Neuronal stem cell (in vitro differentiated cells): ENCODE measurements around the gene EYS.

ENCODE experiments used
- DNase-seq: peaks from one replicate; pipeline ENCODE4 v3.0.0-alpha.2; 2013; ENCODE audit warnings: low spot score
- H2AFZ ChIP-seq: one replicate; pipeline ENCODE4 v1.6.1; 2013; ENCODE audit warnings: mild to moderate bottlenecking, low read length, inconsistent platforms
- H2AK5ac ChIP-seq: 2 replicates; pipeline ENCODE4 v1.6.1; 2013; ENCODE audit warnings: low read depth, mild to moderate bottlenecking, inconsistent platforms, low read length, moderate library complexity, mixed read lengths
- H2BK120ac ChIP-seq: 2 replicates; pipeline ENCODE4 v1.6.1; 2013; ENCODE audit warnings: low read depth, mild to moderate bottlenecking, inconsistent platforms, low read length, moderate library complexity, mixed read lengths
- H2BK12ac ChIP-seq: one replicate; pipeline ENCODE4 v1.6.1; 2013; ENCODE audit warnings: low read length, inconsistent platforms
- H2BK15ac ChIP-seq: 2 replicates; pipeline ENCODE4 v1.6.1; 2013; ENCODE audit warnings: mild to moderate bottlenecking, low read length, inconsistent platforms, mixed read lengths
- H2BK5ac ChIP-seq: one replicate; pipeline ENCODE4 v1.6.1; 2013; ENCODE audit warnings: inconsistent platforms, mild to moderate bottlenecking, low read length, moderate library complexity
- H3K14ac ChIP-seq: one replicate; pipeline ENCODE4 v1.6.1; 2013; ENCODE audit warnings: low read length, inconsistent platforms
- H3K18ac ChIP-seq: 2 replicates; pipeline ENCODE4 v1.6.1; 2013; ENCODE audit warnings: low read length, inconsistent platforms
- H3K23ac ChIP-seq: 2 replicates; pipeline ENCODE4 v1.6.1; 2013; ENCODE audit warnings: low read depth, mild to moderate bottlenecking, mixed read lengths, low read length, inconsistent platforms; ENCODE audit not compliant: poor library complexity
- H3K27ac ChIP-seq: replicated peaks from 3 replicates; pipeline ENCODE4 v1.5.1; 2013; ENCODE audit warnings: low read length, inconsistent platforms
- H3K27me3 ChIP-seq, 3 experiments: 2 replicates each; pipeline ENCODE4 v1.6.1; 2013; ENCODE audit warnings: low read length in 3 of 3, mild to moderate bottlenecking in 2 of 3, inconsistent platforms in 1 of 3, low read depth in 1 of 3, mixed read lengths in 1 of 3, moderate library complexity in 1 of 3; ENCODE audit not compliant: control insufficient read depth in 3 of 3, insufficient read depth in 3 of 3
- H3K36me3 ChIP-seq, 2 donors: replicated peaks in 1 of 2; 2 replicates each; pipeline ENCODE4 v1.6.1; 2013; ENCODE audit warnings: low read length in 2 of 2; ENCODE audit not compliant: control insufficient read depth in 2 of 2, insufficient read depth in 2 of 2
- H3K4ac ChIP-seq: 2 replicates; pipeline ENCODE4 v1.6.1; 2013; ENCODE audit warnings: inconsistent platforms, mild to moderate bottlenecking, low read length, moderate library complexity
- H3K4me1 ChIP-seq, 2 donors: 1 replicate in 1 of 2; 2 replicates in 1 of 2; pipeline ENCODE4 v1.6.1; 2013; ENCODE audit warnings: low read length in 2 of 2, low read depth in 1 of 2; ENCODE audit not compliant: control insufficient read depth in 2 of 2, insufficient read depth in 1 of 2
- H3K4me2 ChIP-seq: one replicate; pipeline ENCODE4 v1.6.1; 2013; ENCODE audit warnings: mild to moderate bottlenecking, low read length, inconsistent platforms; ENCODE audit not compliant: insufficient read depth, poor library complexity, severe bottlenecking
- H3K4me3 ChIP-seq, 2 donors: 2 replicates each; pipeline ENCODE4 v1.5.1; 2013; ENCODE audit warnings: low read length in 2 of 2, mild to moderate bottlenecking in 2 of 2, inconsistent platforms in 1 of 2, moderate library complexity in 1 of 2
- H3K79me1 ChIP-seq: one replicate; pipeline ENCODE4 v1.6.1; 2013; ENCODE audit warnings: low read depth, mild to moderate bottlenecking, inconsistent platforms, low read length, moderate library complexity
- H3K9ac ChIP-seq: one replicate; pipeline ENCODE4 v1.6.1; 2013; ENCODE audit warnings: mild to moderate bottlenecking, low read depth, low read length, inconsistent platforms; ENCODE audit not compliant: poor library complexity
- H3K9me3 ChIP-seq, 2 donors: replicated peaks in 1 of 2; 2 replicates each; pipeline versions ENCODE3 to v1.6.1; 2013; ENCODE audit warnings: low read length in 2 of 2, mild to moderate bottlenecking in 2 of 2, inconsistent platforms in 1 of 2, low read depth in 1 of 2, mixed read lengths in 1 of 2, moderate library complexity in 1 of 2; ENCODE audit not compliant: control insufficient read depth in 2 of 2, insufficient read depth in 1 of 2
- H4K8ac ChIP-seq: one replicate; pipeline ENCODE4 v1.6.1; 2013; ENCODE audit warnings: low read depth, mild to moderate bottlenecking, inconsistent platforms, low read length, moderate library complexity
- H4K91ac ChIP-seq: one replicate; pipeline ENCODE4 v1.6.1; 2013; ENCODE audit warnings: low read length, low read depth, mild to moderate bottlenecking, inconsistent platforms; ENCODE audit not compliant: poor library complexity
- WGBS, 2 donors: extraction: QIAGEN DNeasy Blood & Tissue Kit; methylation state at CpG; one replicate each; pipeline ENCODE4 v1.1.7; 2013; ENCODE audit warnings: missing lambda C conversion rate in 2 of 2, mixed read lengths in 1 of 2; ENCODE audit not compliant: insufficient read length in 2 of 2, insufficient replicate concordance in 1 of 2; ENCODE audit errors: extremely low coverage in 2 of 2; 5-methylcytosine and 5-hydroxymethylcytosine counted together

Gene EYS

DNA sequence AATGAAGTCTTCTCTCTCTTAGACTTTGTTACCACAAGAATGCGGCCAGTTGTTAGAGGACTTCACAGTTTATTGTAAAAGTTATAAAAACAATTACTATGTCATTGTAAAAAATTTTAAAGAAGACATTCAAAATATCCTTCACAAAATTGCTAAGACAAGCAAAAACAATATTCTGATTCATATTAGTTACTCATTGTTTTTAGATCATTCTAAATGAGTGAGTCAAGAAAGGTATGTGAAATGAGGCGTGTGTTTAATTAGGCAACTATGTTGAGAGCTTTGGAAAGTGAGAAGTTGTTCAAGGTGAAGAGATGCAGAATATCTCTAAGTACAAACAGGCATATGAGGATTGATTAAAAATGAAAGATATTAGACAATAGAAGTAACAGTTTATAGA lies 875.3 kb downstream of the EYS start:
- H3K9ac ChIP-seq = no peak overlapping the region
- no peak overlapping the region for H3K18ac ChIP-seq

DNA sequence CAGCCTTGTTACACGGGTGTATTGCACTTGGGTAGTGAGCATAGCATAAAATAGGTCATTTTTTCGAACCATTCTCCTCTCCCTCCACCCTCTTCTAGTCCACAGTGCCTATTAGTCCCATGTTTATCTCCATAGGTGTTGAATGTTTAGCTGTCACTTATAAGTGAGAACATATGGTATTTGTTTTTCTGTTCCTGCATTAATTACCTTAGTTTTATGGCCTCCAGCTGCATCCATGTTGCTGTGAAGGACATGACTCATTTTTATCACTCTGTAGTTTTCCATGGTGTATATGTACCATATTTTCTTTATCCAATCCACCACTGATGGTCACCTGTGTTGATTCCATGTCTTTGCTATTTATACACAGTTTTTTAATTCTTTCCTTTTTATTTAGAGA lies 889.5 kb downstream of the EYS start:
- Histone ChIP-seq H3K36me3 (no peaks in the 10 kb centered on the region), H3K23ac (no peak overlapping the region), H2BK15ac (no peak overlapping the region), H3K18ac (no peak overlapping the region), H4K8ac (no peak overlapping the region), H3K27ac (no peak overlapping the region), H2BK12ac (no peak overlapping the region), H3K9ac (no peak overlapping the region), H2AK5ac (no peak overlapping the region), H3K79me1 (no peaks in the 10 kb centered on the region), H3K4me3 (no peak overlapping the region), H2BK120ac (no peak overlapping the region), H2AFZ (no peak overlapping the region), H3K9me3 (no peaks in the 10 kb centered on the region), H3K4me1 (no peaks in the 10 kb centered on the region), H3K27me3 (no peaks in the 10 kb centered on the region), H2BK5ac (no peak overlapping the region), H3K4ac (no peak overlapping the region), H4K91ac (no peak overlapping the region), H3K14ac (no peak overlapping the region), H3K4me2 (no peak overlapping the region)
- WGBS, 2 donors = no CpG with 5 or more reads among the region's 2 CpGs
- no peak for DNase-seq

More for the DNA sequence above, 875.3 kb downstream of the EYS start:
- Histone ChIP-seq H3K4me1 (no peaks in the 10 kb centered on the region), H2BK12ac (no peak overlapping the region), H3K27me3 (no peaks in the 10 kb centered on the region), H3K4me3 (no peak overlapping the region), H2BK15ac (no peak overlapping the region), H3K27ac (no peak overlapping the region), H2AFZ (no peak overlapping the region), H3K79me1 (no peaks in the 10 kb centered on the region), H2BK120ac (no peak overlapping the region), H3K36me3 (no peaks in the 10 kb centered on the region), H3K9me3 (no peaks in the 10 kb centered on the region), H4K91ac (no peak overlapping the region), H3K4ac (no peak overlapping the region), H3K23ac (no peak overlapping the region), H3K4me2 (no peak overlapping the region), H2AK5ac (no peak overlapping the region), H2BK5ac (no peak overlapping the region), H4K8ac (no peak overlapping the region), H3K14ac (no peak overlapping the region)
- WGBS, 2 donors = no CpG with 5 or more reads among the region's 2 CpGs
- DNase-seq = no peak

DNA sequence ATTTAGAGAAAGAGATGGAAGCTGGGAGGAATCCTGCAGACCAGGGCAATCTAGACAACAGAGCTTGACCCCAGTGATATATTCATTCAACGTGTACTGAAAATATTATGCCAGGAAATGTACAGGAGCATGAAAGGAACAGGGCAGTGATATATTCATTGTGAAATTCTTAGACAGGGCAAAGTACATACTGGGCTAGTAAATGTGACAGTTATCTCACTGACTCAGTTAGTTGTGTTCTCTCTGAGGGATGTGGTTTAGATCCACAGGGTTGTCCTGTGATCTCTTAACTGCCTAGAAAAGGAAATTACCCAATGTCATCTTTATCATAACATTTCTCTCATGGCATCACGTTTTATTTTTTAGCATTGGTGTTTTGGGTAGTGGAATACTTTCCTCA lies 891.3 kb downstream of the EYS start:
- no peaks in the 10 kb centered on the region for H3K4me1 ChIP-seq
- no peak overlapping the region for H3K9ac ChIP-seq
- no peaks in the 10 kb centered on the region for H3K36me3 ChIP-seq
- no CpG with 5 or more reads among the region's 2 CpGs for WGBS, 2 donors
- no peak overlapping the region for H2BK120ac ChIP-seq
- no peak overlapping the region for H2BK5ac ChIP-seq
- H2AFZ ChIP-seq = no peak overlapping the region
- no peaks in the 10 kb centered on the region for H3K79me1 ChIP-seq
- H2BK12ac ChIP-seq = no peak overlapping the region
- H2BK15ac ChIP-seq = no peak overlapping the region
- H3K4ac ChIP-seq = no peak overlapping the region
- H3K18ac ChIP-seq = no peak overlapping the region
- no peak overlapping the region for H3K14ac ChIP-seq
- no peak for DNase-seq
- H2AK5ac ChIP-seq = no peak overlapping the region
- H4K91ac ChIP-seq = no peak overlapping the region
- no peak overlapping the region for H3K4me3 ChIP-seq
- H3K27me3 ChIP-seq = no peaks in the 10 kb centered on the region
- H3K4me2 ChIP-seq = no peak overlapping the region
- H4K8ac ChIP-seq = no peak overlapping the region
- H3K27ac ChIP-seq = no peak overlapping the region
- H3K9me3 ChIP-seq = no peaks in the 10 kb centered on the region
- no peak overlapping the region for H3K23ac ChIP-seq

DNA sequence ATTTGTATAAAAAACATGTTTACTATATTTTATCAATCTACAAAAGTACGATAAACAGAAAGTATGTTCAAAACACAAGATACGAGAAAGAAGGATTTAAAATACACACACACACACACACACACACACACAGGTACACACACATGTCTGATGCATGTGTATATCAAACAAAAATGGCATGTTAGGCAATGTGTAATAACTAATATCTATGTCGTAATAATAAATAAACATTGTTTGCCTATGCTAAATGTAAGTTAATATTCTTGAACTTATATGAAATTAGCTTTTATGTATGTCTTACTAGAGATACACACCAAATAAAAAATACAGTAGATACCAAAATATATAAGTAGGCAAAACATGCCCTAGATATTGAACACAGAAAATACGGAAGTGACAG lies 894.9 kb downstream of the EYS start:
- no peak overlapping the region for H2AFZ ChIP-seq
- H4K91ac ChIP-seq = no peak overlapping the region
- no peak overlapping the region for H2BK120ac ChIP-seq
- no peak overlapping the region for H2BK15ac ChIP-seq
- no peak overlapping the region for H3K9ac ChIP-seq
- DNase-seq = no peak
- no CpG with 5 or more reads among the region's 4 CpGs for WGBS, 2 donors
- H3K4me2 ChIP-seq = no peak overlapping the region
- no peak overlapping the region for H3K23ac ChIP-seq
- no peak overlapping the region for H2BK12ac ChIP-seq
- H3K79me1 ChIP-seq = no peaks in the 10 kb centered on the region
- H3K14ac ChIP-seq = no peak overlapping the region
- H4K8ac ChIP-seq = no peak overlapping the region
- H3K36me3 ChIP-seq = no peaks in the 10 kb centered on the region
- H3K18ac ChIP-seq = no peak overlapping the region
- H2BK5ac ChIP-seq = no peak overlapping the region
- H3K27ac ChIP-seq = no peak overlapping the region
- H3K4ac ChIP-seq = no peak overlapping the region
- H3K4me3 ChIP-seq = no peak overlapping the region
- H3K9me3 ChIP-seq = no peaks in the 10 kb centered on the region
- no peaks in the 10 kb centered on the region for H3K4me1 ChIP-seq
- H3K27me3 ChIP-seq = no peaks in the 10 kb centered on the region
- no peak overlapping the region for H2AK5ac ChIP-seq
